Fibroblast of mammary gland (primary cell): ENCODE measurements around the gene TFEB.

ENCODE experiments used
- DNase-seq: peaks from one replicate; pipeline ENCODE4 v3.0.0-alpha.2; 2010; ENCODE audit warnings: low read depth
- H3K4me3 ChIP-seq: 2 replicates; pipeline ENCODE4 v1.5.1; 2011; ENCODE audit warnings: low read depth, mild to moderate bottlenecking, low read length, moderate library complexity; ENCODE audit not compliant: control insufficient read depth
- CTCF ChIP-seq: conservative IDR thresholded peaks from 2 replicates; pipeline ENCODE4 v1.5.1; 2011; ENCODE audit warnings: low read depth, low read length, inconsistent platforms; ENCODE audit not compliant: control insufficient read depth, insufficient read depth

The TFEB gene

GRCh38 chr6:41717392-41717736, 18.0 kb downstream of the TFEB start:
- TF ChIP-seq CTCF: no peak
- no peak overlapping the region for H3K4me3 ChIP-seq
- no peak for DNase-seq

GRCh38 chr6:41716516-41717391, 18.7 kb downstream of the TFEB start:
- TF ChIP-seq CTCF: no peak
- DNase-seq: no peak
- no peak overlapping the region for H3K4me3 ChIP-seq

GRCh38 chr6:41715795-41716515, 19.5 kb downstream of the TFEB start:
- TF ChIP-seq CTCF: no peak

GRCh38 chr6:41714556-41715273, 20.7 kb downstream of the TFEB start:
- DNase-seq: no peak
- no peak for TF ChIP-seq CTCF

More at GRCh38 chr6:41715795-41716515, 19.5 kb downstream of the TFEB start:
- no peak overlapping the region for H3K4me3 ChIP-seq
- DNase-seq: no peak

GRCh38 chr6:41713650-41714291, 21.6 kb downstream of the TFEB start:
- TF ChIP-seq CTCF: no peak
- H3K4me3 ChIP-seq: no peak overlapping the region
- no peak for DNase-seq

More at GRCh38 chr6:41714556-41715273, 20.7 kb downstream of the TFEB start:
- H3K4me3 ChIP-seq: no peak overlapping the region

GRCh38 chr6:41713159-41713649, 22.2 kb downstream of the TFEB start:
- no peak for TF ChIP-seq CTCF
- DNase-seq: no peak
- H3K4me3 ChIP-seq: no peak overlapping the region
